DND-41 (cell line): ENCODE measurements around the gene CFAP107.

Source experiments
- EZH2 ChIP-seq: IDR thresholded peaks from 3 replicates; pipeline ENCODE4 v1.6.1; 2012; ENCODE audit warnings: borderline replicate concordance, low read depth, mild to moderate bottlenecking, moderate library complexity, low read length, inconsistent platforms; ENCODE audit not compliant: severe bottlenecking
- TF ChIP-seq, protein P1 (sequence below): IDR thresholded peaks from 2 replicates; pipeline ENCODE4 v1.5.1; 2012; ENCODE audit warnings: borderline replicate concordance, low read length, moderate library complexity, mild to moderate bottlenecking; ENCODE audit not compliant: poor library complexity, severe bottlenecking; ENCODE audit errors: extremely low read depth

DNA sequence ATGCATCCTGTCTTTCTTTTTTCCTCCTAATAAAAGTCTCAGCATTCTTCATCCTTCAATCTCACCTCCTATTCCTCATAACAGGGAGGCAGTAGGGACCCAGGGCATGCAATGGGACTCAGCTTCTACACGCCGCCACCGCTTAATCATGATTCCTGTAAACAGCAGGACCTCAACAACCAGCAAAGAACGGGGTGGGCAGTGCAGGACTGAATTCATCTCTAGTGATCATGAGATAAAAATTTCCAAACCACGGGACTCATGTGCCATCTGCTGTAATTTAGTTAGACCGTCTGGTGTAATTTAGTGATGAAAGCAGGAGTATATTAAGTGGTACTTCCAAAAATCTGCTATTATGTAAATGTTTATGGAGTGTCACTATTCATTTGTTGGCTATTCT lies 32.9 kb downstream of the CFAP107 start:
- no peak for TF ChIP-seq EZH2
- TF ChIP-seq, protein P1, sequence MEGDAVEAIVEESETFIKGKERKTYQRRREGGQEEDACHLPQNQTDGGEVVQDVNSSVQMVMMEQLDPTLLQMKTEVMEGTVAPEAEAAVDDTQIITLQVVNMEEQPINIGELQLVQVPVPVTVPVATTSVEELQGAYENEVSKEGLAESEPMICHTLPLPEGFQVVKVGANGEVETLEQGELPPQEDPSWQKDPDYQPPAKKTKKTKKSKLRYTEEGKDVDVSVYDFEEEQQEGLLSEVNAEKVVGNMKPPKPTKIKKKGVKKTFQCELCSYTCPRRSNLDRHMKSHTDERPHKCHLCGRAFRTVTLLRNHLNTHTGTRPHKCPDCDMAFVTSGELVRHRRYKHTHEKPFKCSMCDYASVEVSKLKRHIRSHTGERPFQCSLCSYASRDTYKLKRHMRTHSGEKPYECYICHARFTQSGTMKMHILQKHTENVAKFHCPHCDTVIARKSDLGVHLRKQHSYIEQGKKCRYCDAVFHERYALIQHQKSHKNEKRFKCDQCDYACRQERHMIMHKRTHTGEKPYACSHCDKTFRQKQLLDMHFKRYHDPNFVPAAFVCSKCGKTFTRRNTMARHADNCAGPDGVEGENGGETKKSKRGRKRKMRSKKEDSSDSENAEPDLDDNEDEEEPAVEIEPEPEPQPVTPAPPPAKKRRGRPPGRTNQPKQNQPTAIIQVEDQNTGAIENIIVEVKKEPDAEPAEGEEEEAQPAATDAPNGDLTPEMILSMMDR = no peak
